T-helper 1 cell treated with Interleukin-12 subunit alpha and Interleukin-12 subunit beta and Interleukin-4 antibody, amounts not matched to agents 30 μg/mL and 1 μg/mL, for 36 hours (primary cell): ENCODE data around the gene DNAAF1.

Experiments used
- H3K27ac Mint-ChIP-seq: one replicate; pipeline ENCODE4 v1.8.0; 2021; ENCODE audit warnings: mild to moderate bottlenecking, mixed read lengths
- H3K27me3 Mint-ChIP-seq: one replicate; pipeline ENCODE4 v1.8.0; 2021; ENCODE audit warnings: low read depth, mixed read lengths
- H3K36me3 Mint-ChIP-seq: one replicate; pipeline ENCODE4 v1.8.0; 2021; ENCODE audit warnings: low read depth, mixed read lengths
- H3K4me1 Mint-ChIP-seq: one replicate; pipeline ENCODE4 v1.8.0; 2021; ENCODE audit warnings: low read depth, mixed read lengths
- H3K4me3 Mint-ChIP-seq: one replicate; pipeline ENCODE4 v1.8.0; 2021; ENCODE audit warnings: mild to moderate bottlenecking, moderate library complexity, mixed read lengths
- H3K9me3 Mint-ChIP-seq: one replicate; pipeline ENCODE4 v1.8.0; 2021; ENCODE audit warnings: mixed read lengths

DNAAF1 gene

DNA sequence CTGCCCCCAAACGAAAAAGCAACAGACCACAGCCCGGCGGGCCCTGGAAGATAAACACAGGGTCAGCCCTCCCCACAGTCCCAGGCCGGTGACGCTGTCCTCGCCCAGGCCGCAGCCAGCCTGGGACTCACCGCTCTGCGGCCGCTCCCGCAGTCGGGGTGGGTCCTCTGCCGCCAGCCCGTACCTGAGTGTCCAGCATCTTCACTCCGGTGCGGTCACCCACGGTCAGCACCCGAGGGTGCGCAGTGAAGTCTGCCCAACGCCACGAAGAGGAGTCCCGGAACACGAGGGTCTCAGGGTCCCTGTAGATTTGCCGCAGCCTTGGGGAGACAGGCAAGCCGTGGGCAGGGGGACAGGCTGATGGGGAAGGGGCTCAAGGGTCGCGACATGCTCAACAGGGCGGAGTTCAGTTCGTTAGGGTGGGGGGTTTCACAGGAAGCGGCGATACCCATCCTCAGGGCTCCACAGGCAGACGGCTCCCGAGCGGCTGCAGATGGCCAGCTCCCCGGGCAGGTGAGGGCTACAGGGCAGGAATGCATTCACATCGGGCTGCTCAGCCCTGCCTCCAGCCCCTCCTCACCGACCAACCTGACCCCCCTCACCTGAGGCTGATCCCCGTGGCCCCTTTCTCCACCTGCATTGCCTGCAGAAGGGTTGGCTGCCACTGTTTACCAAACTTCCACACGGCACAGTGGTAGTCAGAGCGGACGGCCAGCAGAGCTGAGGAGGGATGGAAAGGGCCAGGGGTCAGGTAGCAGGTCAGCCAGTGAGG lies 36.2 kb downstream of the DNAAF1 start:
- Mint-ChIP-seq H3K4me1 (peaks cover 14% of the 10 kb centered on the region), H3K4me3 (no peak overlapping the region), H3K36me3 (peaks cover 12% of the 10 kb centered on the region), H3K27me3 (no peaks in the 10 kb centered on the region), H3K27ac (no peak overlapping the region), H3K9me3 (no peaks in the 10 kb centered on the region)

DNA sequence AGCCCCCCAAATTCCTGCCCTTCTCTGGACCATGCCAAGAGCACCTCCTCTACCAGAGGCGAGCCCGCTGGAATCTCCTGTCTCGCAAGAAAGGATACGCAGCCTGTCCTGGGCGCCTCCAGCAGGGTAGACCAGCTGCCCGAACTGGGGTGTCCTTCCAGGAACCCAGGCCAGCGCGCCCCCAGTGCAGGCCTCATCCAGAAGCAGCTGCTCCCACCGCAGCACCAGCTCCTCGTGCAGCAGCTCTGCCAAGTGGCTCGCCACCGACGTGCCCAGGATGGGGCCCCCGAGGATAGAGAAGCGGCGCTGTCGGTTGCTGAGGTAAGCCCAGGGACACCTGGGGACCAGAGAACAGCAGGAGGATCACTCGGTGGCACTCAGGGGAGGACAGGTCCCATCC lies 37.0 kb downstream of the DNAAF1 start:
- peaks cover 12% of the 10 kb centered on the region for H3K36me3 Mint-ChIP-seq
- no peaks in the 10 kb centered on the region for H3K27me3 Mint-ChIP-seq
- H3K4me3 Mint-ChIP-seq = no peak overlapping the region
- no peak overlapping the region for H3K27ac Mint-ChIP-seq
- no peaks in the 10 kb centered on the region for H3K9me3 Mint-ChIP-seq
- H3K4me1 Mint-ChIP-seq = peaks cover 15% of the 10 kb centered on the region

DNA sequence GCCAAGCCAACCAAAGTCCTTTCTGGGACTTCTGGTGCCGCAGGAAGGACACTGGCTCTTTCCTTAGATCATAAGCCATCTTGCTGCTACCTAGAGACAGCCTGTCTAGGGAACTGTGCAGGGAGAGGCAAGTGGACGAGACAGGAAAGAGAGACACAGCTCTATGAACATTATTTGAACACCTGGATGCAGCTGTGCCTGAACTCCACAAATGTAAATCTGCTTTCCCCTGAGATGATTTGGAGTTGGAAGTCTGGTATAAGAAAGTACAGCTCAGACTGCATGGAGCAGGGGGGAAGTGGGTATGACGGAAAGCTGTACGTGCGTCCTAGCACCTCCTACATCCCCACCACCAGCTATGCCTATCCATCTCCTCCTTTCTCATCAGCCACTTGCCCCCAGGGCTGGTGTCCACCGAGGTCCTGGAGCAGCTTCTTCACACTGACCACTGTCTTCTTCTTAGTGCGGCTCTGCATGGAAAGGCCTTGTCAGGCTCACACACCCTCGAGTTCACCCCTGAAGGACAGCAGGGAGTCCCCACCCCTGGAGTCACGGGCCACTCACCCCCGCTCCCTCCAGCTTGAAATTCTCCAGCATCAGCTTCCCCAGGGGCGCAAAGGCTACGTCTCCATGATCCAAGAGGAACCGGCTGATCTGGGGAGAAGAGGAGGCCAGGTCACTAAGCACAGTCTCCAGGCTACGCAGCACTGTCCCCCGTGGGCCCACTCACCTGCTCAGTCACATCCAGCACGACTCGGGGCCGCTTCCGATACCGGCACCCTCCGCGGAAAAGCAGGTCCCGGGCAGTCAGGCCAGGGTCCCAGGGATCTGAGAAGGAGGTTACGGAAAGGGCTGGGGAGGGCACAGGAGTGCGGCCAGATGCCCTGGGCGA lies 37.8 kb downstream of the DNAAF1 start:
- H3K9me3 Mint-ChIP-seq = no peaks in the 10 kb centered on the region
- H3K4me3 Mint-ChIP-seq = no peak overlapping the region
- no peak overlapping the region for H3K27ac Mint-ChIP-seq
- peaks cover 16% of the 10 kb centered on the region for H3K4me1 Mint-ChIP-seq
- H3K27me3 Mint-ChIP-seq = no peaks in the 10 kb centered on the region
- H3K36me3 Mint-ChIP-seq = peaks cover 9% of the 10 kb centered on the region

DNA sequence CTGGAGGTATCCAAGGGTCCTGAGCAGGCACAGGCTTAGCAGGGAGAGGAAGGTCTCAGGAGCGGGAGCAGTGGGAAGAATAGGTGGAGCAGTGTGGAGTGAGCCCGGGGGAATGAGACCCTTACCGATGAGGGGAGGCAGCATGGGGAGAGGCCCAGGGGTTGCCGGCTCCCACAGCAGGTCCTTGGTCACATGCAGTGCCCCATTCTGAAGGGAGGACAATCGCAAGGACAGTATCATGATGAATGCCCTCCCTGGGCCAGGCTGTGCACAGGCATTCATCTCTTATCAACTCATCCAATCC lies 38.4 kb downstream of the DNAAF1 start:
- Mint-ChIP-seq H3K27ac (no peak overlapping the region), H3K9me3 (no peaks in the 10 kb centered on the region), H3K36me3 (peaks cover 7% of the 10 kb centered on the region), H3K4me1 (peaks cover 16% of the 10 kb centered on the region), H3K4me3 (no peak overlapping the region), H3K27me3 (no peaks in the 10 kb centered on the region)

DNA sequence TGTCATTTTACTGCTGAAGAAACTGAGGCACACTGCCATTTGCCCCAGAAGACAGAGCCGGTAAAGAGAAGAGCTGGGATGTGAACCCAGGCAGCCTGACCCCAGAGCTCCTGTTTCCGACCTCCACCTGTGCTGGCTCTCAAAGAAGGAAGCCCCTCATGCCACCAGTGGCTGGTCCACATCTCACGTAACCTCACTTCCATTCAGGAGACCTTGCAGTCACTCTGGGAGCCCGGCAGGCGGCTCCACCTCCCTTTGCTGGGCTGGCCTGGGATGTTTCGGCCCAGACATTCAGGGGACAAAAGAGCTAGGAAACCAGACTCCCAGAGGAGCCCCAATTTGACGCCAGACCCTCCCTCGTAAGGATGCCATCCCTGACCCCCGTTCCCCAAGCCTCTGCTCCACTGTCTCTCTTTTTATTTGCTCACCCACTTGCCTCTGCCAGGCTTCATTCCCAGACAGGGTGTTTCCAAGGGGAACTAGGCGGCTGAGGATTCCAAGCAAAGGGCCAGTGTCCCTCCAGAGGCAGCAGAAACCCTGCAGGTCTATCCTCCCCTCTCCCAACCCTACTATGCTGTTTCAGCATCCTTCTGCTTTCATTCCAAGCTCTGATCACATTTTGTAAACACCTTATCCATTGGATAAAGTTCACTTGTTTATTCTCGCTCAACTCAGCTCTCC lies 38.9 kb downstream of the DNAAF1 start:
- no peak overlapping the region for H3K4me3 Mint-ChIP-seq
- H3K27me3 Mint-ChIP-seq = no peaks in the 10 kb centered on the region
- H3K9me3 Mint-ChIP-seq = no peaks in the 10 kb centered on the region
- H3K36me3 Mint-ChIP-seq = peaks cover 7% of the 10 kb centered on the region
- H3K27ac Mint-ChIP-seq = no peak overlapping the region
- H3K4me1 Mint-ChIP-seq = peaks cover 16% of the 10 kb centered on the region

DNA sequence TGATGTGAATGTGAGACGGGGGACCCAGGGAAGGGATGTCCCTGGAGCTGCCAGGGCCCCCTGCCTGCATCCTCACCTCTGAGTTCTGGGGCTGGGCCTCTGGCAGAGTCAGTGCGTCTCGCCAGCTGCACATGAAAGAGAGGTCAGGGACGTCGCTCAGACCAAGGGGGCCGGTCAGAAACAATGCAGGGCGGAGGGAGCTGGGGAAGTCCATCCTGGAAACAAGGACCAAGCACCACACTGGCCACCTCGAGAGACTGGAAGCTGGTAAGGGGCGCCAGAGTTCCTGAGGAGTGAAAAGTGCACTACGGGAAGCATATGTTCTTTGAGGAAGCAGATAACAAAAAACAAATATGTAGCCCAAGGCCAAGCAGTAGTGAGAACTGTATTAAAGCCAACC lies 39.7 kb downstream of the DNAAF1 start:
- Mint-ChIP-seq H3K4me1 (peaks cover 16% of the 10 kb centered on the region), H3K27me3 (no peaks in the 10 kb centered on the region), H3K9me3 (no peaks in the 10 kb centered on the region), H3K36me3 (peaks cover 7% of the 10 kb centered on the region), H3K27ac (no peak overlapping the region), H3K4me3 (peak overlapping the region; percentile 90)

DNA sequence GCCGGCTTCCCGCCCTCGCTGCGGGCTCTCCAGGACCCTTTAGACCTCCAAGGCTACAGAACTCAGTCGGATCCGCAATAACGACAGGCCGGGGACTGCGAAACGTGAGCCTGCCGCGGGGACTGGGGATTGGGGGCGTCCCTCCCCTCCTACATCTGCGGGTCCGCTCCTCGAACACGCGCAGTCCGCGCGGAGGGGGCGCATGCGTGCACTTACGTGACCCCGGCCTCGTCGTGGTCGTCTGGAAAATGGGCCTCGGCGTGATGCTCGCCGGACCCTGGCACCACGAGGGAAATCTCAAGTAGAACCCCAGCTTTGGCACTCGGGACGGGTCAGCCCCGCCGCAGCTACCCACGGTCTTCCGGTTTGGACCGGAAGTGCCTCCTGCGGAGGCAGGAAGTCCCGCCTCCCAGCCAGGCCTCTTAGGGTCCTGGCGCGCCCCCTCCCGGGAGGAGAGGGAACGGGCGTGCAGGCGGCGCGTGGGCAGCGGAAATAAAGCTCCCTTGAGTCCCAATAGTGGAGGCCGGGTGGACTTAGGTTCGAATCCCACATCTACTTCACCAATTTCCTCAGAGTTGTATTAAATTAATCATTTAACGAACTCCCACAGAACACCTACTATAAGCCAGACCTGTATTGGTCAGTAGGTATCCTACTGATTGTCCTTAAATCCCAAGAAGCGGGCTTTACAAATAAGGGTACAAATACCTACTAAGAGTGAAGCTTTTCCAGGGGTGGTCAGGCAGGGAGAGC lies 41.8 kb downstream of the DNAAF1 start, which contains the start of gene TAF1C:
TSS of gene TAF1C (minus strand) at position 373 of the 753 bp plus-strand sequence. CDS start 2,069 bp downstream, outside the sequence.
- peaks cover 7% of the 10 kb centered on the region for H3K36me3 Mint-ChIP-seq
- H3K27me3 Mint-ChIP-seq = no peaks in the 10 kb centered on the region
- H3K27ac Mint-ChIP-seq = peak within 1 kb of the TSS; percentile 82
- H3K9me3 Mint-ChIP-seq = no peaks in the 10 kb centered on the region
- peaks cover 16% of the 10 kb centered on the region for H3K4me1 Mint-ChIP-seq
- H3K4me3 Mint-ChIP-seq = peak within 1 kb of the TSS; percentile 90

DNA sequence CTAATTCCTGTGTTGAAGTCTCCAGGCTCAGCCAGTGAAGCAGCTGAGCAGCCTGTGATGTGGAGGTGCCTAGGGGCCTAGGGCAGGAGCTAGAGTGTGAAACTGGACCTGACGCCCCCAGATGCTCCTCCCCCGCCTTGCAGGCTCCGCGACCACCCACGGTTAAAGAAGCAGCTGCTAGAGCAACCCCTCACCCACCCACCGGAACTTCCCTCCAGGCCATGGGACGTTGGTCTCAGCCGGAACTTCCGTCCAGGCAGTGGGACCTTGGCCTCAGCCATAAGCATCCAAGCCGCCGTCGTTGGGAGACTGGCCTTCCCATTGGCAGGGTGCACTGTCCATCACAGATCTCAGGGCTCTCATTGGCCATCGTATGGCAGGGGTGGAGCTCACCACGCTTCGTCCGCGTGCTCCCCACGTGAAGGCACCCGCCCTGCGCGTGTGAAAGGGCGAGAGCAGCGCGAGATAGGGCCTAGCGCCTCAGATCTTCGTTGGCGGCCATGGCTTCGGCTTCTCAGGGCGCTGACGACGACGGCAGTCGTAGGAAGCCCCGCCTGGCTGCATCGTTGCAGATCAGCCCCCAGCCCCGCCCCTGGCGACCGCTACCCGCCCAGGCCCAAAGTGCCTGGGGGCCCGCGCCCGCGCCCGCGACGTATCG lies 45.8 kb downstream of the DNAAF1 start, which contains the start of gene ADAD2:
TSS of gene ADAD2 (plus strand) at position 427 of the 658 bp plus-strand sequence. CDS start at position 501, 74 bp downstream.
- no peaks in the 10 kb centered on the region for H3K9me3 Mint-ChIP-seq
- H3K4me1 Mint-ChIP-seq = peaks cover 24% of the 10 kb centered on the region
- H3K27ac Mint-ChIP-seq = no peak within 1 kb of the TSS
- H3K36me3 Mint-ChIP-seq = no peaks in the 10 kb centered on the region
- no peaks in the 10 kb centered on the region for H3K27me3 Mint-ChIP-seq
- no peak within 1 kb of the TSS for H3K4me3 Mint-ChIP-seq

DNA sequence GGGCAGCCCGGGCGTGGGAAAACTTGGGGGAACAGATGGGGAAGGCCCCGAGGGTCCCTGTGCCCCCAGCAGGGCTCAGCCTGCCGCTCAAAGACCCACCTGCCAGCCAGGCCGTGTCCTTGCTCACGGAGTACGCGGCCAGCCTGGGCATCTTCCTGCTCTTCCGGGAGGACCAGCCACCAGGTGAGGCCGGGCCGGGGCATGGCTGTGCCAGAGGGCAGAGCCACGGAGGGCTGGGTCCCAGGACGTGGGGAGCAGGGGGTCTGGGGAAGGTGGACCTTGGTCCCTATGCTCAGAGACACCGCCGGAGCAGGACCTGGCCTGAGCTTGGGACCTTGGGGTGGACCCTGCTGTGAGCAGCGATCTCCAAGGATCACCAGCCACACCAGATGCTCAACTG lies 46.4 kb downstream of the DNAAF1 start:
- Mint-ChIP-seq H3K27ac (no peak overlapping the region), H3K9me3 (no peaks in the 10 kb centered on the region), H3K36me3 (no peaks in the 10 kb centered on the region), H3K4me1 (peaks cover 19% of the 10 kb centered on the region), H3K4me3 (no peak overlapping the region), H3K27me3 (no peaks in the 10 kb centered on the region)

DNA sequence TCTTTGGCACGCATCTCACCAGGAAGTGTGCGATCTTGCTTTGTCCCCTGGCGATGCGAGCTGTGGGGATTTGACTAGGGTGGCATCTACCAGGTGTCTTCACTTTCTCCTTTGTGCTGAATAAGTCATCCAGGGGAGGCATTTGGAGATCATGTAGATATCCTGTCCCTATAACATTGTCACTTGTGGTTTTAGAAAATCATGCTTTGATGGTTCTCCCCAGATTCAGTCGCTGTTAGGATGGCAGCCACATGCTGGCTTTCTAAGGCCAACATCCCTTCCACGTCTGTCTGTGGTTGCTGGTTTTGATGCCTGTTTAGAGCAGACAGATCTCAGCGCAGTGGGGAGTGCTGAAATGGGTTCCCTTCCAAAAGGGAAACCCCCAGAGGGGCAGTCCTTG lies 48.4 kb downstream of the DNAAF1 start:
- no peak overlapping the region for H3K4me3 Mint-ChIP-seq
- H3K27me3 Mint-ChIP-seq = no peaks in the 10 kb centered on the region
- H3K4me1 Mint-ChIP-seq = peaks cover 17% of the 10 kb centered on the region
- H3K36me3 Mint-ChIP-seq = no peaks in the 10 kb centered on the region
- H3K27ac Mint-ChIP-seq = peak overlapping the region; percentile 62
- no peaks in the 10 kb centered on the region for H3K9me3 Mint-ChIP-seq

DNA sequence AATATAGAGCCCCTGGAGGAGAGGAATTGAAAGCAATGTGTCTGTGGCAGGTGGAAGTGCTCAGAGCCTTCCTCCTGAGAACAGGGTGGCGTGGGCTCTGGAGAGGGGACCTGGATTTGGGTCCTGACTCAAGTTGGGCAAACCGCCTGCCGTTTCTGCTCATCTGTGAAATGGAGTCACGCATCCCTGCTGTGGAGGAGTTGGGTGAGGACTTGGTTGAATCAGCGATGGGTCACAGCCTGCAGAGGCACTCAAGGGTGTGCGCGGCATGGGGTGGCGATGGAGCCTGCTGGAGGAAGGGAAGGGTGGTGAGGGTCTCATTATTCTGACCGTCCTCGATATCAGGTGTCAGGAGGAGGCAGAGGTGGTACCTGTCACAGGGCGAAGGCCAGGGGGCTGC lies 48.9 kb downstream of the DNAAF1 start:
- Mint-ChIP-seq H3K4me3 (no peak overlapping the region), H3K4me1 (peaks cover 17% of the 10 kb centered on the region), H3K27ac (peak overlapping the region; percentile 62), H3K36me3 (no peaks in the 10 kb centered on the region), H3K9me3 (no peaks in the 10 kb centered on the region), H3K27me3 (no peaks in the 10 kb centered on the region)

DNA sequence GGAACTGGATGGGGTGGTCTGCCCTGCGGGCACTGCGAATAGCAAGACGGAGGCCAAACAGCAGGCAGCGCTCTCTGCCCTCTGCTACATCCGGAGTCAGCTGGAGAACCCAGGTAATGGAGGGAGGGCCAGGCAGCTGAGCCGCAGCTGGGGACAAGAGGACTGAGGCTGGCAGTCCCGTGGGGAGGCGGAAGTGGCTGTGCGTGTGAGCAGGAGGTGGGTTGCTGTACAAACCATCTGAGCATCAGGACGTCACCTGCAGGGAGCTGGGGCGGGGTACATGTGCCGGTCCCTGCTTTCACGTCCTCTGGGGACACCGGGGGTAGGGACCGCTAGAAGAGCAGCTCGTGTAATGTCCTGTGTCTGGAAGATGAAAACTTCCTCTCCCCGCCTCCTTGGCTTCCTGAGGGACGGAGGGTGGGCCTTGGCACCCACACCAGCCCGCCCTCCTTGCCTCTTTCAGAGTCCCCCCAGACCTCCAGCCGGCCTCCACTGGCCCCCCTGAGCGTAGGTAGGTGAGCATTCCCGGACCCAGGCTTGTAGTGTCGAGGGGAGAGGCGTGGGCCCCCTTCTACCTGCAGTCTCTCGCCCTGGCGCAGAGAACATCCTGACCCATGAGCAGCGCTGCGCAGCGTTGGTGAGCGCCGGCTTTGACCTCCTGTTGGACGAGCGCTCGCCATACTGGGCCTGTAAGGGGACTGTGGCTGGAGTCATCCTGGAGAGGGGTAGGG lies 49.5 kb downstream of the DNAAF1 start:
- Mint-ChIP-seq H3K9me3 (no peaks in the 10 kb centered on the region), H3K36me3 (no peaks in the 10 kb centered on the region), H3K27ac (no peak overlapping the region), H3K4me1 (peaks cover 17% of the 10 kb centered on the region), H3K27me3 (no peaks in the 10 kb centered on the region), H3K4me3 (no peak overlapping the region)
